ENCODE data around the gene ADAM12. TPM values are rescaled to one million over a fixed set of nuclear protein-coding genes. Genes with fewer than 3 reads are reported as not detected.

Gene ADAM12
- total RNA-seq, 4 donors from 2014 or later: under 0.01 to 60.8 (median 0.64) TPM; not detected in 1

DNA sequence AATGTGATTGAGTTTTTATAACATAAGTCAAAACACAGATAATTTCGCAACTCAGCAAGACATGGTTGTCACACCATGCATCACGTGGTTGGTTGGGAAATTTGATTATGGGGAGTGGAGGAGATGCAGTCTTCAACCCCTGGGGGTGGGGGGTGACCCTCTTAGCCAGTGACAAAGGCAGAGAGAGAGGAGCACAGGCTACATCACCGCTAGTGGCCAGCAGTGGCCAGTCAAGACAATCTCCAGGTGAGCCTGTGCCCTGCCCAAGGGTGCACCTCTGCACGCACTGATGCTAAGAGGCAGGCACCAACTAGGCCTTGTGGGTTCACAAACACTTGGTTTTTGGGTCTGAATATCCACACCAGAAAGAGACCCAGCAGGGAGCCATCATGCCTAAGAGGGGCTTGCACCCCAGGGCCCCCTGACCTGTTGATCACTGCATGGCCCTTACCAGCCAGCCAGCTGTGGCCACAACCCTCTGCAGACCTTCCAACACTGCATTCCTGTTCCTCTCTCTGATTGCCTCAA is 247.5 kb downstream of the ADAM12 start:
- Histone ChIP-seq H3K27ac (no peak overlapping the region), H3K27me3 (no peaks in the 10 kb centered on the region), H3K9me3 (no peaks in the 10 kb centered on the region), H3K4me3 (no peak overlapping the region), H3K4me1 (no peaks in the 10 kb centered on the region), H3K36me3 (no peaks in the 10 kb centered on the region)
- intact Hi-C loops (cut with DNase I; ENCODE audit: low total_unique reads): no loop called here
- DNase-seq: no peak
- TF ChIP-seq POLR2A (IDR thresholded peaks at IDR 0.05): no peak
- TF ChIP-seq, protein P1, sequence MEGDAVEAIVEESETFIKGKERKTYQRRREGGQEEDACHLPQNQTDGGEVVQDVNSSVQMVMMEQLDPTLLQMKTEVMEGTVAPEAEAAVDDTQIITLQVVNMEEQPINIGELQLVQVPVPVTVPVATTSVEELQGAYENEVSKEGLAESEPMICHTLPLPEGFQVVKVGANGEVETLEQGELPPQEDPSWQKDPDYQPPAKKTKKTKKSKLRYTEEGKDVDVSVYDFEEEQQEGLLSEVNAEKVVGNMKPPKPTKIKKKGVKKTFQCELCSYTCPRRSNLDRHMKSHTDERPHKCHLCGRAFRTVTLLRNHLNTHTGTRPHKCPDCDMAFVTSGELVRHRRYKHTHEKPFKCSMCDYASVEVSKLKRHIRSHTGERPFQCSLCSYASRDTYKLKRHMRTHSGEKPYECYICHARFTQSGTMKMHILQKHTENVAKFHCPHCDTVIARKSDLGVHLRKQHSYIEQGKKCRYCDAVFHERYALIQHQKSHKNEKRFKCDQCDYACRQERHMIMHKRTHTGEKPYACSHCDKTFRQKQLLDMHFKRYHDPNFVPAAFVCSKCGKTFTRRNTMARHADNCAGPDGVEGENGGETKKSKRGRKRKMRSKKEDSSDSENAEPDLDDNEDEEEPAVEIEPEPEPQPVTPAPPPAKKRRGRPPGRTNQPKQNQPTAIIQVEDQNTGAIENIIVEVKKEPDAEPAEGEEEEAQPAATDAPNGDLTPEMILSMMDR (IDR thresholded peaks at IDR 0.05): no peak

DNA sequence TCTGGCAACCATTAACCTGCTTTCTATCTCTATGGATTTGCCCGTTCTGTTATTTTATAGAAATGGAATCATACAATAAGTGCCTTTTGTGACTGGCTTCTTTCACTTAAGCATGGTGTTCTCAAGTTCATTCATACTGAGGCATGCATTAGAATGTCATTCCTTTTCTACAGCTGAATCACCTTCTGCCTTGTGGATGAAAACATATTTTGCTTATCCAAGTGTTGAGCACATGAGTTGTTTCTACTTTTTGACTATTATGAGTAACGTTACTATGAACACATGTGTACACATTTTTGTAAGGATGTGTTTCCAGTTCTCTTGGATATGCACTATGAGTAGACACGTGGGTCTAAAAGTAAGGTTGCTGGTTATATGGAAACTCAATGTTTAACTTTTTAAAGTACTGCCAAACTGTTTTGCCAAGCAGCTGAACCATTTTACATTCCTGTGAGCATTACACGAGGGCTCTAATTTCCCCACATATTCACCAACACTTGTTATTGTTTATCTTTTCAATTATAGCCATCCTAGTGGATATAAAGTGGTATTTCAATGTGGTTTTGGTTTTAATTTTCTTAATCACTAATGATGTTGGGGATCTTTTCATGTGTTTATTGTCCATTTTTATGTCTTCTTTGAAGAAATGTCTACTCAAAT is 250.6 kb downstream of the ADAM12 start:
- intact Hi-C loops (cut with DNase I; ENCODE audit: low total_unique reads): no loop called here
- no peak for DNase-seq
- Histone ChIP-seq H3K27me3 (no peaks in the 10 kb centered on the region), H3K27ac (no peak overlapping the region), H3K9me3 (no peaks in the 10 kb centered on the region), H3K4me1 (no peaks in the 10 kb centered on the region), H3K36me3 (no peaks in the 10 kb centered on the region), H3K4me3 (no peak overlapping the region)
- TF ChIP-seq, protein P1 (IDR thresholded peaks at IDR 0.05): no peak
- no peak for TF ChIP-seq POLR2A (IDR thresholded peaks at IDR 0.05)

DNA sequence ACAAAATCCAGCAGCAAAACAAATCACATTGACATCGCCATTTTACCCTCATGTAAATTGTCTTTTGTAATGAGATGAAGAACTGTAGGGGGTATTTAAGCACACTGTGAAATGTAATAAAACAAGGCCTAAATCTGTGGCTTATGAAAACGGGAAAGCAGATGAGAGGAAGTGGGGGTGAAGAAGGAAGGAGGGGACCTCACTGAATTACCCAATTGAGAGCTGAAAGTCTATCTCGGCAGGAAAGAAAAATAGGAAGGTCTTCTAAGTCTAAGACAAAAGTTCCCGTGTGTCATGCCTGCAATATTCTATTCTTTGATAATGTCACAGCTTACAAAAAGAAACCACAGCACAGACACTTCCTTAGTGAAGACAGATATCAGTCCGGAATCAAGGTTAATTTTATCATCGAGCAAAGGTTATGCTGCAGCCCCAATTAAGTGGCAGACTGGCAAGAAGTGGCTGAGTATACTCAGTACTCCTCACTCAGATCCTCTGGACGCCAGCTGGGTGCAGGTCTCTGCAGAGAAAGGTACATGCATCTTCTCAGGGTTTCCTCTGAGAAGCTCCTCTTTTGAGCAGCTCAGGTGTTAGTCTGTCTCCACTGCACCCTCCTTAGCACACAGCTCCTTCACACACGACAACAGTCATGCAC is 252.2 kb downstream of the ADAM12 start:
- Histone ChIP-seq H3K9me3 (no peaks in the 10 kb centered on the region), H3K4me1 (no peaks in the 10 kb centered on the region), H3K4me3 (no peak overlapping the region), H3K27ac (no peak overlapping the region), H3K36me3 (no peaks in the 10 kb centered on the region), H3K27me3 (no peaks in the 10 kb centered on the region)
- intact Hi-C loops (cut with DNase I; ENCODE audit: low total_unique reads): no loop called here
- DNase-seq: no peak
- TF ChIP-seq, protein P1 (IDR thresholded peaks at IDR 0.05): no peak
- TF ChIP-seq POLR2A (IDR thresholded peaks at IDR 0.05): no peak

DNA sequence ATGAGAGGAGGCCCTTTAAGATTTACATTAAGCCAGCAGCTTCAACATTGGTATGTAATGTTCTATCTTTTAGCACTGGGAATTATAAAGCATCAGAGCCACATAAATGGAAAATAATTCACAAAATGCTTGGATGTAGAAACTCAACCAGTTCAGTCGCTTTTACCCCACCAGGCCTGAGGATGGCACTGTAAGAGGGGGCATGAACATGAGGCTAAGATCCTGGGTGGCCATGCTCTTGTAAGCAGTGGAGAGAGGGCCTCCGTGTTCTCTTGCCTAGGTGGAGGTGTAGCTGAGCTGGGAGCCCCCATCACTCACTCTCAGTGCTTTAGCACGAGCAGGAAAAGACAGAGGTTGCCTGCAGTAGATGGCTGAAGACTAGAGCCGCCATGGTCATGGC is 253.1 kb downstream of the ADAM12 start:
- no peaks in the 10 kb centered on the region for H3K4me1 ChIP-seq
- no peaks in the 10 kb centered on the region for H3K27me3 ChIP-seq
- no peaks in the 10 kb centered on the region for H3K36me3 ChIP-seq
- H3K9me3 ChIP-seq: no peaks in the 10 kb centered on the region
- TF ChIP-seq, protein P1 (IDR thresholded peaks at IDR 0.05): no peak
- no peak for TF ChIP-seq POLR2A (IDR thresholded peaks at IDR 0.05)
- no peak overlapping the region for H3K27ac ChIP-seq
- no peak for DNase-seq
- no peak overlapping the region for H3K4me3 ChIP-seq
- intact Hi-C loops (cut with DNase I; ENCODE audit: low total_unique reads): no loop called here

Data from uterus (tissue), 4 donors.